HG03066 (cell line): Measurements from ENCODE around the gene GSTO2.

Experiments used
- ATAC-seq: cut with Tn5 transposase; IDR thresholded peaks from one replicate; pipeline ENCODE4 v1.9.1; 2021; ENCODE audit warnings: low read depth; ENCODE audit not compliant: unreplicated experiment

The GSTO2 gene

DNA sequence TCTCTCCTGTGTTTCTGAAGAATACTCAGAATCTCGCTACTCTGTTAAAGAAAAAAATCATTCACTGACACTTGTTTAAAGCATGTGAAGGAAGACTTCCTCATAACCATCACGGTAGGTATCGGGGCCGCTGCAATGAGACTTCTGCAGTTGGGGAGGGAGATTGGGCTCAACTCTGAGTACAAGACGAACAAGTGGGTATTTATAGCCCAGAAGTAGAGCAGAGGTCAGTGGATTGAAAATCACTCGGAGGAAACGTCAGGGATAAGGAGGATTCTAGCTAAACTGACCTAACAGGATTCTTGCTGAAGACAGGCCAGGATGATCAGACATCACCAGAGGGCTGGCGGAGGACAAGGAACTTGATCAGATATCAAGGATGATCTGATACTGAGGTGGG is 35.9 kb downstream of the GSTO2 start:
- no peak for ATAC-seq

DNA sequence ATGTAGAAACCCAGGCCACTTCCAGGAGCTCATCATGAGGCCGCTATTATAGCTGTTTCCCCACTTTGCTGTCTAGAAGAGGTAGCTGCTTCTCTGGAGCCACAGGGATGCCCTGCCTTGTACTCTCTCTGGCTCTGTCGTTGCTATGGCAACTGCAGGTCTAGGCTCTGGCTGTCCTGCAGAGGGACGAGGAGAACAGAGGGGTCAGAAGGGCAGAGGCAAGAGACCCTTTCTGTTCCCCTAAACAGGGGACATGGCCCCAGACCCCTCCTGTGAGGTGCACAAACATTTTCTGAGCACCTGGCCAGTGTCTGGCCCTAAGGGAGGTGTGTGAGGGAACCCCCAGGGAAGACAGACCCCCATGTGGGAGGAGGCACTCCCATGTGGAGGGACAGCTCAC is 37.9 kb downstream of the GSTO2 start:
- ATAC-seq: no peak

DNA sequence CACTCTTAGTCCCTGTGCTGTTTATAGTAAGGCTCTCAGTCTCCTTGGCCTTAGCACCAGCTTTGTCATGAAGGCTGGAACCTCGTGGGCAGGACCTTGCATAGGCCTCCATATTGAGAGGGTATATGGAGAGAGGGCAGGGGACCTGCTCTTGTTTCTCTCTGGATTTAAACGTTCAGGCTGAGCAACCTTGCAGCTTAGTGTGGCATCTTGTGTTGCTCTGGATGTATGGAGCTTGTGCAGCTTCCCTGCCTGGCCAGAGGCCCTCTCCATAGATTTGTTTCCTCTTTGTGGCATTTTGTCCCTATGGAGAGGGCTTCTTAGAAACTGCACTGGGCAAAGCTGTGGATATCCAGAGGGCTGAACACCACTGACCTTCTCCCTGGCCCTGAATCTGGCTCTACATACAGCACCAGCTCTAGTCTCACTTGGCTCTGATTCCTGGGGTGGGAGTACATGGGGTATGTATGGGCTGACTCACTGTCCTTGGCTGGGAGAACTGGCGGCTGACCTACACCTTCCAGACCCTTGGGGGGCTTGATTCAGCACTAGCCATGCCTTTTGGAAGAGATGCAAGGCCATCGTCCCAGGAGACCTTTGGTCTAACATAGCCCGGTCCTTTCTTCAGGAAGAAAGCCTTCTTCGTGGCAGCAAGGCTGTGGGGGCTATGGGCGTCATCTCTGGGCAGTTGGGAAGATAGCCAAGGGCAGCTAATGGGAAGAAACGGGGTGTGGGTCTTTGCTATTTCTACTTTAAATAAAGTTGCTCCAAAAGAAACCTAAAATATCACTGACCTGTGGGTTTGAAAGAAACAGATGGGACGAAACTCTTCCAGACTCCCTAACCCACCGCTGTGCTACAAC is 38.8 kb downstream of the GSTO2 start:
- ATAC-seq: no peak

DNA sequence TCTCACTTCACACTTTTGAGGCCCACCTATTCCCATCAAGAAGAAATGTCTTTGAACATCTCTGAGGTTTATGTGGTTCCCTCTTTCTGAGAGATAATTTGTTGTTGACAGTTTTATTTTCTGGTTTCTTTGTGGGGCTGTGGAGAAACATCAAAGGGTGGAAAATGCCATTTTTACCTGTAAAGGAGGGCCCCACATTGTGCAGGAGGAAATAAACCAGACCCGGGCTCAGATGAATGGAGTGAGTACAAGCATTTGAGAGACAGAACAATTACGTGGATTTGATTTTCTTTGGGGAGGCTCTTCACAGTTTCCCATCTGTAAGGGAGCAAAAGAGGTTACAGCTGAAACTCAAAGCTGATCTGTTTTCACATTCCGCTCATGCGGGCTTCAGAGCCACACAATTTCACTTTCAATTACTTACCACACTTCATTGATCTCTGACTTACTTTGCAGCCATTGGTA is 39.5 kb downstream of the GSTO2 start:
- ATAC-seq: peak; percentile 76

DNA sequence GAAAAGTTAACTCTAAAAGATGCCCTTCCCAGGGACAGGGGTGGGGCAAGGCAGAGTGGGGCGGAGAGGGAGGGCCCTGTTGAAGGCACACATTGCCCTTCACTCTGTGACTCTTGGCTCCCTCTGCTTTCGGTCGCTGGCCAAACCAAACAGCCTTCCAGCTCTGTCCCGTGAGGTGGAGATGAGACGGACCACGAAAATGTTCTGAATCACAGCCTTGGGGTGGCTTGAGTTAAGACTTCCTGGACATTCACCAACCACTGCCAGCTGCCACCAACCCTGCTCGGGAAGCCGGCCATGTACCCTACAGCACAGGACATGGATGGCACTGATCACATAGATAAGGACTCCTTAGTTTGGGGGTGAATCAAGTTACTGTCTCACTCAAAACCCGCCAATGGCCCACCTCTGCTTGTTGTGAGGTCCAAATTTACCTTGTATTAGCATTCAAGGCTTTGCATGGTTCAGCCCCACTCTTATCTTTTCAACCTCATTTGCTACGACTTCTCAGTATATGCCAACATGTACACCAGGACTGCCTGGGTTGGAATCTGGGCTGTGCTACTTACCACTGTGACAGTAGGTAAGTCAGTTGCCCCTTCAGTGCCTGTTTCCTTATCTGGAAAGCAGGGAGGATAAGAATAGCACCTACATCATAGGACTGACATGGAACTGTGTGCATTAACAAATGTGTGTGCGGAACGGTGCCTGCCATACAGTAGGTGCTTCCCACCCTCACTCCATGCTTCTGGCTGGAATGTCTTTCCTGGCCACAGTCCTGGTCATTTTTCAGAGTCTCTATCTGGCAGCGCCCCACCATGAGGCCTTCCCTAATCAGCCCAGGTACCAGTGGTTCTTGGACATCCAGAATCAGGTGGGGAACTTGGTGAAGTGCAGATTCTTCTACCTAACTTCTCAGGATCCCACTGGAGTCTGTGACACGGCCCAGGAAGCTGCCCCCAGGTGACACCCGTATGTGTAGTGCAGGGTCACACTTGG is 41.3 kb downstream of the GSTO2 start:
- no peak for ATAC-seq

GRCh38 chr10:104311184-104311720 is 42.3 kb downstream of the GSTO2 start:
- no peak for ATAC-seq

DNA sequence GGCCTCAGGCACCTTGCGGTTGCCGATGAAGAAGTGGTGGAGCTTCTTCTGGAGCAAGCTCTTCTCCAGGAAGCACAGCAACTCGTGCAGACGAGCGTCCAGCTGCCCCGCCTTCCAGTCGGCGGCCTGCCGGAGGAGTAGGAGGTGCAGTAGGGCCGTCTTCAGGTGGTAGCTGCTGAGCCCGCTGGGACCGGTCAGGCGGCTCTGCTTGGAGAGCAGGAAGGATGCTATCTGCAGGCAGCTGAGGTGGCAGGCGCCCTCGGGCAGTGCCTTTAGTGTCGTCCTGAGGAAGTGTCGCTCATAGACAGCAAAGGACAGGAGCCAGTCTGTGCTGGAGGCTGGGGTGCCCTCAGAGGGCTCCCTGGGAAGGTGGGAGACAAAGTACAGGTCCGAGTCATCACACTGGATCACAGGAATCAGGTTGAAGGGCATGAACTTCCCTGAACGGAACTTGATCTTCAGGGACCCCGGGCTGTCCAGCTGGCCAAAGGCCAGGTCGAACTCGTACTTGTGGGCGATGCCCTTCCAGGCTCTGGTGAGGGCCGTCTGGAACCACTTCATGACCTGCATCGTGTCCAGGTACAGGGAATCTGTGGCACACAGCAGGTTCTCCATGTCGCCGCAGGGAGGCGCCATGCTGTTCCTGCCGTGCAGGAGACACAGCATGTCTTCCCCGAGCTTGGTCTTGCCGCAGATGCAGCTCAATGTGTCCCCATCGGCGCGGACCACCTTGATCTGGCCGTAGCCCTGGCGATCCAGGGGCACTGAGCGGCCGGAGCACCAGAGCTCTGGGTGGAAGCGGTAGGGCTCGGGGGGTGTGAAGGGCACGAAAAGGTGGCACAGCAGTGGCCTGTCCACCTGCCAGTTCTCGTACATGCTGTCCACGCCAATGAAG is 45.9 kb downstream of the GSTO2 start:
- no peak for ATAC-seq

GRCh38 chr10:104315486-104315921 is 46.5 kb downstream of the GSTO2 start:
- ATAC-seq: no peak

- no peak for ATAC-seq
These were observed 47.5 kb downstream of the GSTO2 start for GRCh38 chr10:104316321-104317099.

DNA sequence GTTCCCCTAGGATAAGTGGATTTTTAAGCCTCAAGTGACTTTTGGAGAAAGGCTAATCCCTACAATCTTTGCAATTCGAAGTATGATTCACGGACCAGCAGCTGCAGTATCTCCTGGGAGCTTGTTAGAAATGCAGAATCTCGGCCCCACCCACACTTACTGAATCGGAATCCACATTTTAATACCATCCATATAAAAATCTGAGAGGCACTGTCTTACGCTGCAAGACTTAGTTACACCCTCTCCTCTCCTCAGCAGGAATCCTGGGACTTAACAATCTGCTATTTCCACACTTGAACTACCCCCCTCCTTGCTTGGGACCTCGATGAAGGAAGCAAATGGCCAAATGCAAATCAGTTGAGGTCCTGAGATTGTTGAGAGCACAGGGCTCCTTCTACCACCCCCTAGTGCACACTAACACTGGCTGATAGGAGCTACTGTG is 48.3 kb downstream of the GSTO2 start:
- ATAC-seq: no peak

DNA sequence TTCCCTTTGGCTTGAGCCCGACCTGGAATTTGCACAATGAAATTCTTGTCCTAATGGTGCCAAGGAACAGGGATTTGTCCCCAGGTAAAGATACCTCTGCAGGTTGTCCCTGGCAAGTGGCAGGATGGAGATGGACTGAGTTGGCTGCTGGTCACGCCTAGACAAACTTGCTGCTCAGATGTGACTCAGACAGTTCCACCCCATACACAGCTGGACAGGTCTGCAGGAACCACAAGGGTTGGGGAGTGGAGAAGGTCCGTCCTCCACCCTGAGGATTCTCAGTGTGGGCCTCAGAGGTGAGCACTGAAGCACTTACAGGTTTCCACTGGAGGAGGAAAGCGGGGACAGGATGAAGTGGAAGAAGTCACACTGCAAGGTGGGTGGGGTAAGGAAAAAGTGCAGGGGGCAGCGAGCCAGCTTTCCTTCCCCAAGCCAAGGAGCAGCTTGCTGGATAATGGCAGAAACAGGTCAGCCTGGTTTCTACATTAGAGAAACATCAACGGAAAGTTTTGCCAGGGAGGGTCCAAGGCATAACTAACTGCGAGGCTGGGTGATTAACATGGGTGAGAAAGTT is 48.8 kb downstream of the GSTO2 start:
- no peak for ATAC-seq

DNA sequence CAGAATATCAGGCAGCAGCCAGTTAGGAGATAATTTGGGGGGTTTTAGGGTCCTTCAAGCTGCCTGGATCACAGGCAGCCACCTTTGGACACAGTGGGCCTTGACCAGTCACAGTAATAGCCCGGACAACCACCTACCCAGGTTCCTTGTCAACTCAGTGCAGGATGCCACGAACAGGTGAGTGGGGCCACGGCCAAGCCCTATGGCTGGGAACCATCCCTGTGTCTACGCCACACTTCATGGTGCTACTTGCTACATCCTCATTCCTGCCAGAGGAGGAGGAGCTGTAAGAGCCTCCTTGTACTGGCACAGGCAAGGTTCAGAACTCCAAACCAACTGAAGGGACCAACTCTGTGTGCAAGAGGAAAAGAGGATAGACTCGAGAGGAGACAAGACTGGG is 49.3 kb downstream of the GSTO2 start:
- no peak for ATAC-seq

GRCh38 chr10:104318810-104319741 is 50.1 kb downstream of the GSTO2 start:
- ATAC-seq: no peak

DNA sequence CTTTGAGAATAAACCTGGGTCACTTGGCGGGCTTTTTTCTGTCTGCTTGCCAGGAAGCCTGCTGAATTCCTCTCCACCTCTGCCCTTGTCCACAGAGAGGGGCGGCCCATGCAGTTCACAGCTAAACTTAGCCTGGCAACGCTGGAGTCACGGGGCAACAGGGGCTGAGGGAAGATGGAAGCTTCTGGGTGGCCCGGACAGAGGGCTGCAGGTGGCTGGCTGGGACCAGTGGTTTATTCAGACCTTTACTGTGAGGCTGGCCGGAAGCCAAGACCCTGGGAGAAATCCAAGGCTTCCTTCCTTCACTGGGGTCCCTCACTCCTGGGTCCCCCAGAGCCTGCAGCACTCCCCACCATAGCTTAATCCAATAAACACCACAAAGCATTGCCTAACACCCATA is 52.2 kb downstream of the GSTO2 start:
- no peak for ATAC-seq

DNA sequence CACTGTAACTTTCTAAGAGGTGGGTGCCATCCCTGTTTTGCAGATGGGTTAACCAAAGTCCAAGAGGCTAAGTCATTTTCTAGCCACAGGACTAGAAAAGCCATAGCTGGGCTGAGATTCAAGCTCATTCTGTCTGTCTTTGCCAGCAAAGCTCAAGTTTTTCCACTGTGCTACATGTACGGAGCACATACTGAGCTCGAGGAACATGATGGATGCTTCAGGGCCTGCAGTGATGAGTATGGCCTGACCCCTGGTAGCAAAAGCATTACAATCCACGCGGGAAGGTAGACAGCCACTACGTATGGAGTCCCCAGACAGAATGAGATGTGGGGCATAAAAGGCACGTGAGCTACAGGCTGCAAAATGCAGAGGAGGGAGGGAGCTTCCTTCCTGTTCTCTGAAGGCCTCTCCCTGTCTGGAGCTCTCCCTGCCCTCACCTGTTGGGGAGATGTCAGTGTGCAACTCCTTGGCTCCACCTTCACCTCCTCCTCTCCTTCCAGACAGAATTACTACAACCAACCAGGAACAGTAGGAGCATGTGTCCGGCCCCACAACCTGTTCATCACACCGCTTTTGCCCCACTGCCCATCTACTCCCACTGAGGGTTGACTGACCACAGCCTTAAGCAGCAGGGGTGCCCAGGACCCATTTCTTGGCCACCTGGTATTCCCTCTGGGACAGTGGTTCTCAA is 52.9 kb downstream of the GSTO2 start:
- ATAC-seq: no peak

DNA sequence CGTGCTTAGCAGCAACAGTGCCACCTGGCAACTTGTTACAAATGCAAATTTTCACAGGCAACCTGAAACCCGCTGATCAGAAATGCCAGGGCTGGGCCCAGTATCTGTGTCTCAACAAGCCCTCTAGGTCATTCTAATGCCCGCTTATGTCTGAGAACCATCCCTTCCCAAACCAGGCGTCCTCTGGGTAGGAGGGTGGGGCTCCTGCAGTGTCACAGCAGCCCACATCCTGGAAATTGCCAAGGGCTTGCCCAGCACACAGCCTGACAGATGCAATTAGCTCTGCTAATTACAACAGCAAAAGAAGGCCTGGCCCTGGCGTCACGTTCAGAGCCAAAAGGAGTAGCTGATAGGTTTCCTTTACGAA is 53.4 kb downstream of the GSTO2 start:
- no peak for ATAC-seq

GRCh38 chr10:104323085-104323484 is 54.1 kb downstream of the GSTO2 start:
- ATAC-seq: no peak
